CD4-positive, alpha-beta T cell treated with Interleukin-6 for 4 hours (primary cell): ENCODE measurements around the gene PRKAB1.
"Not testable (repeated sequence)": the region's sequence is repeated elsewhere in the genome, so short reads cannot be mapped to it uniquely, and the experiment has no call there.

Experiments
- DNase-seq: peaks from one replicate; pipeline ENCODE4 v3.0.0-alpha.2; 2020; ENCODE audit warnings: mixed read lengths

Gene PRKAB1, protein sequence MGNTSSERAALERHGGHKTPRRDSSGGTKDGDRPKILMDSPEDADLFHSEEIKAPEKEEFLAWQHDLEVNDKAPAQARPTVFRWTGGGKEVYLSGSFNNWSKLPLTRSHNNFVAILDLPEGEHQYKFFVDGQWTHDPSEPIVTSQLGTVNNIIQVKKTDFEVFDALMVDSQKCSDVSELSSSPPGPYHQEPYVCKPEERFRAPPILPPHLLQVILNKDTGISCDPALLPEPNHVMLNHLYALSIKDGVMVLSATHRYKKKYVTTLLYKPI

GRCh38 chr12:119667577-119668323 lies at the start of gene PRKAB1:
PRKAB1 (plus strand) TSS chr12:119668133; CDS start chr12:119668245, 112 bp downstream.
- peak; percentile 96 for DNase-seq

DNA sequence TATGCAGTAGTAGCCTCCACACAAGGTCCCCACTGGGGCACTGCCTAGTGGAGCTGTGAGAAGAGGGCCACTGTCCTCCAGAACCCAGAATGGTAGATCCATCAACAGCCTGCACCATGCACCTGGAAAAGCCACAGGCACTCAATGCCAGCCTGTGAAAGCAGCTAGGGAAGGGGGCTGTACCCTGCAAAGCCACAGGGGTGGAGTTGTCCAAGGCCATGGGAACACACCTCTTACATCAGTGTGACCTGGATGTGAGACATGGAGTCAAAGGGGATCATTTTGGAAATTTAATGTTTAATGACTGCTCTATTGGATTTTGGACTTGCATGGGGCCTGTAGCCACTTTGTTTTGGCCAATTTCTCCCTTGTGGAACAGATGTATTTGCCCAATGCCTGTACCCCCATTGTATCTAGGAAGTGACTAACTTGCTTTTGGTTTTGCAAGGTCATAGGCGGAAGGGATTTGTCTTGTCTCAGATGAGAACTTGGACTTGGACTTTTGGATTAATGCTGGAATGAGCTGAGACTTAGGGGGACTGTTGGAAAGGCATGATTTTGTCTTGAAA lies 49.5 kb upstream of the PRKAB1 start:
- DNase-seq = not testable (repeated sequence)

DNA sequence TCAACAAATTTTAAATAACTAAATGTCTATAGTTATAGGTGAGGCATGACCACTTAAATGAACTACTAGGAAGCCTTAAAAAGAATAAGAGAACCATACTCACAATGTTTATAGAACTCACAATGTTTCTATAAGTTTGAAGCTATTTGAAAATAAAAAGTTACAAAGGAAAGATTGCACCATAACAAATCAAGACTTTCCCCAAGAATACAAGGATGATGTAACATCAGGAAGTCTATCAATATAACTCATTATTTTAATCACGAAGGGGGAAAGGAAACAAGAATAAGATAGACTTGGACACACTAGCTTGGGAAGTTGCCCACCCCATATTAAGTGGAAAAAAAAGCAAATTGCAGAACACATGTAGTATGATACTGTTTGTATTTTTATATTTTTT lies 47.4 kb upstream of the PRKAB1 start:
- no peak for DNase-seq

DNA sequence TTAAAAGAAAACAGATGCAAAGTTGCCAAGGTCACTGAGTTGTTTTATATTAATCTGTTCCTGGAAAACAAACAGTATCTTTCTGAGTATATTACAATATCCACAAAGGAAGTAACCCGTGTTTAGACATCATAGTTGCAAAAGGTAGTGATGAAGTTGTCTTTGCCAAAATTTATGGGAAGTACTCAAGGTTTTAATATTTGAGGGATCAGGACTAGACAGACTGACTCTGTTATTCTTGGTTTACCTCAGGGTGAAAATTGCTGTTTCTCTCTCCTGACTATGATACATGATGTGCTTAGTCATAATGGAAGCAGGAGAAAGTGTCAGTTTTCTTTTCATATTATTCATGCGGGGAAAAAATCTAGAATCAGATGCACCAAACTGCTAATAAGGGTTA lies 46.1 kb upstream of the PRKAB1 start:
- DNase-seq = no peak

DNA sequence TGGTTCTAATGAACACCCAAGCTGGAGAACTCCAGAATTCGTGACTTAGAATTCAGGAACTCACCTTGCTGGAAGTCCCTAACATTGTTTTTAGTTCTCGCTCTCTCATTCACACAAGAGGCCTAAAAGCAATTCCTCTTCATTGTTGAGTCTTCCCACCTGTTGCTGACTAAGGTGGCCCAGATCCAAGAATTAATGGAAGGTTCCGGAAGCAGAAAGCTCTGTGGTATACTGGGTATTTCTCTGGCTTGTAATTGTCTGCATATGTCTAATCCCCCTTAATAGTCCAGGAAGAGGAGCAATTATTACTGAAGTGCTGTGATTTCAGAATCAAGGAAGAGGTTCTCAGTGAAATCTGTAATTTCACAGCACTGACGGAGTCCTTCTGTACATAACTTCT lies 43.0 kb upstream of the PRKAB1 start:
- DNase-seq = no peak

- DNase-seq = no peak
These were observed 40.8 kb upstream of the PRKAB1 start for GRCh38 chr12:119627019-119627643.

DNA sequence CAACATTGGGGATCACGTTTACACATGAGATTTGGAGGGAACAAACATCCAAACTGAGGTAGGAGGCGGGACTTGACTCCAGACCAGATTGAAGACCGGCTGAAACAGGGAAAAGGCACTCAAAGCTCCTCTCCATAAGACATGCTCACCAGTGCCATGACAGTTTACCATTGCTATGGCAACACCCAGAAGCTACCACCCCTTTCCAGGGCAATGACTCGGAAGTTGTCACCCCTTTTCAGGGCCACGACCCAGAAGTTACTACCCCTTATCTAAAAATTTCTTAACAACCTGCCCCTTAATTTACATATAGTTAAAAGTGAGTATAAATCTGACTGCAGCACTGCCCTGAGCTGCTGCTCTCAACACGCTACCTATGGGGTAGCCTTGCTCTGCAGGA lies 40.2 kb upstream of the PRKAB1 start:
- no peak for DNase-seq

DNA sequence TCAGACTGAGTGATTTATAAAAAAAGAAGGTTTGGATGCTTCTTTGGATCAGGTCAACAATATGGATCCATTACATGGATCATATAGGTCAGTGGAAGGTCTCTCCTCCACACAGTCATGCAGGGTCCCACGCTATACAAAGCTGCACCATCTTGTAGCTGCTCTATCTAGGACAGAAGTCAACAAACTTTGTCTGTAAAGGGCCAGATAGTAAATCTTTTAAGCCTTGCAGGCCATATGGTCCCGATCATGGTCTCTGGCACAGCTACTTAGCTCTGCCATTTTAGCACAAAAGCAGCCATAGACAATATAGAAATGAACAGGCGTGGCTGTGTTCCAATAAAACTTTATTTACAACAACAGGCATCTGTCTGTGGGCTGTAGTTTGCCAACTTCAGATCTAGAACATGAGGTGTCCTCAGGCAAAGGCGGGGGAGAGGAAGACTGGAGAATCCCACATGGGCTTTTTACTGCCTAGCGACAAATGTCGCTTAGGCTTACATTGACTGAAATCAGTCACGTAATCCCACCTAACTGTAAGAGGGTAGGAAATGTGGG lies 37.6 kb upstream of the PRKAB1 start:
- no peak for DNase-seq

GRCh38 chr12:119630962-119631550 lies 36.9 kb upstream of the PRKAB1 start:
- DNase-seq = no peak

- no peak for DNase-seq
These were observed 35.8 kb upstream of the PRKAB1 start for GRCh38 chr12:119631930-119632678.

GRCh38 chr12:119634743-119635142 lies 33.2 kb upstream of the PRKAB1 start:
- DNase-seq = no peak

DNA sequence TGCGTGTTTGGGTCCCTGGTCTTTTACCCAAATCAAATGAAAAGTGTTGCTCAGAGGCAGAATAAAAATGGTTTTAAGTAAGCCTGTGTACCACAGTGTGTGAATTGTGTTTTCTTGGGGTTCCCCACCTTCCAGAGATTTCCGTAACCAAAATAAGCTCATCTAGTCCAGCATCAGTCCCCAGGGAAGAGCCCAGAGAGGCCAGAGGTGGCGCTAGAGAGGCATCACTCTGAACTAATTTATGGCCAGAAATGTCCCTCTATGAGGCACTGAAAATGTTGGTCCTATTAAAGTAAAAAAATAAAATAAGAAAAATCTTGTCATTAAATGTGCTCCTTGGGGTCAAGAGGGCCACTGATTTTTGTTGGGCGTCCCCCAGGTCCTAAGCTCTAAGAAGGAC lies 24.9 kb upstream of the PRKAB1 start:
- no peak for DNase-seq

- DNase-seq = no peak
These were observed 23.0 kb upstream of the PRKAB1 start for GRCh38 chr12:119644930-119645329.

- no peak for DNase-seq
These were observed 22.3 kb upstream of the PRKAB1 start for GRCh38 chr12:119645535-119646059.

- DNase-seq = no peak
These were observed 18.6 kb upstream of the PRKAB1 start for GRCh38 chr12:119649202-119649808.

- DNase-seq = no peak
These were observed 15.3 kb upstream of the PRKAB1 start for GRCh38 chr12:119652665-119653064.

GRCh38 chr12:119657001-119657400 lies 10.9 kb upstream of the PRKAB1 start:
- DNase-seq = not testable (repeated sequence)

DNA sequence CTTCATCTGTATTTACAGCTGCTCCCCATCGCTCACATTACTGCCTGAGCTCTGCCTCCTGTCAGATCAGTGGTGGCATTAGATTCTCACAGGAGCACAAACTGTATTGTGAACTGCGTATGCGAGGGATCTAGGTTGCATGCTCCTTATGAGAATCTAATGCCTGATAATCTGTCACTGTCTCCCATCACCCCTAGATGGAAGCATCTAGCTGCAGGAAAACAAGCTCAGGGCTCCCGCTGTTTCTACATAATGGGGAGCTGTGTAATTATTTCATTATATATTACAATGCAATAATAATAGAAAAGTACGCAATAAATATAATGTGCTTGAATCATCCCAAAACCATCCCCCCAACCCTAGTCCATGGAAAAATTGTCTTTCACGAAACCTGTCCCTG lies 9.8 kb upstream of the PRKAB1 start:
- DNase-seq = not testable (repeated sequence)

DNA sequence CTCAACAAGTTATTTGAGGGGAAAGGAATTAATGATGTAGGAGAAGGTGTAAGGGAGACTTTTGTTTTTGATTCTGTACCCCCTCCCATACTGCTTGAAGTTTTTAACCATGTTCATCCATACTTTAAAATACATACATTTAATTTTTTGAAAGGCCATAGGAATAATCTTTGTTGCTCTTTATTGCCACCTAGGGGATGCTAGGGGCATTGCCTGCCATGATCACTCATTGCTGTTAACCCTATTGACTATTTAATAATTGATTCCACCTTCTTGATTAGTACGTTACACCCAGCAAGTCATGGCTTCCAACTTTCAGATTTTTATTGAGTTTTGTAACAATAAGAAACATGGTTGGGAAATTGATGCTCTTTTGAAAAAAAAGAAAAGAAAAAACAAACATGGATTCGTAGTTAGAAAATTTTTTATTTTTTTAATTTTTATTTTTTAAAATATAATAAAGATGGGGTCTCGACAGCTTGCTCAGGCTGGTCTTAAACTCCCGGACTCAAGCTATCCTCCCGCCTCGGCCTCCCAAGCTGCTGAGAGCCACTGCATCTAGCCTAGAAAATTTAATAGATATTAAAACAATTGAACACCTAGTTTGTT lies 8.5 kb upstream of the PRKAB1 start:
- DNase-seq = peak; percentile 56

DNA sequence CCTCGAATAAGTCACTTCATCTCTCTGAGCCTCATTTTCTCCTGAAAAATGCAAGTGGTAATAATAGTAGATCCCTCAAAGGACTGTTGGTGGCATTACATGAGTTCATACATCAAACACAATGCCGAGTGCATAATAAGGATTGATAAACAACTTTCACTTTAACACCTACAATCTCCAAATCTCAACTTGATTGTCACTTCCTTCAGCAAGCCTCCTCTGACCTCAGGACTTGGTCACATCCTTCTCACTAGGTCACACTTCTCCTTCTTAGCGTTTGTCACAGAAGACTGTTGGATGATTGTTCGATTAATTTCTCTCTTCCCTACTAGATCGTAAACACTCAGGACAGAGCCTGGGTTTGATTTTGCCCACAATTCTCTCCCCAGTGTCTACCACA lies 7.9 kb upstream of the PRKAB1 start:
- no peak for DNase-seq

DNA sequence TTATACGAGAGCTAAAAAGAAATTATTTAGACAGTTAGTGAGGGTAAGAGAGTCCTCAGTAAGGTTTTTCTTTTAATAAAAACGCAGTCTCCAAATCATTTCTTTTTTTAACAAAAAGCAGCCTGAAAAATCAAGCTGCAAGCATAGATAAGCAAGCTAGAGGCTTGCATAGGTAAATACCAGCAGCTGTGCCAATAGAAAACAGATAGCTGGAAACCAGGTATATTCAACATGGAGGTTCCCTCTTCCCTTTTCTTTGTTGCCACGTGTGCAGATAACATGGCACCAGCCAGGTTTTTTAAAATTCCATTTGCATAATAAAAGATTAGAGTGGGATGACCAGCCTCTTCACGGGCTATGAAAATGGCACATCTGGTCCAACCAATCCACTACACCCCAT lies 6.1 kb upstream of the PRKAB1 start:
- no peak for DNase-seq
